AG04449 (cell line): ENCODE data around the gene KCNK18.

Source experiments
- CTCF ChIA-PET: fragments of 350-600 bp; formaldehyde crosslinking; extraction: SDS; loops from one replicate; lab custom pipeline; 2021; ENCODE audit warnings: antibody characterized with exemption; lab: Yijun Ruan, JAX
- POLR2A ChIA-PET: fragments of 400-600, 350-600 bp; formaldehyde crosslinking; extraction: SDS; loops from one replicate; lab custom pipeline; 2020; ENCODE audit warnings: antibody characterized with exemption, inconsistent platforms; lab: Yijun Ruan, JAX
- DNase-seq: peaks from one replicate; pipeline ENCODE4 v3.0.0-alpha.2; 2010; ENCODE audit warnings: low read depth, low spot score
- H3K4me3 ChIP-seq: 2 replicates; pipeline ENCODE4 v1.5.1; 2011; ENCODE audit warnings: low read depth, mild to moderate bottlenecking, control low read depth, low read length
- TF ChIP-seq, protein P1 (sequence below): IDR thresholded peaks from one replicate; pipeline ENCODE4 v1.5.1; 2011; ENCODE audit warnings: mild to moderate bottlenecking, moderate library complexity, low read length, control low read depth, inconsistent platforms; ENCODE audit not compliant: insufficient read depth; ENCODE audit errors: missing control alignments

KCNK18 gene

GRCh38 chr10:117189557-117189956 lies 7.7 kb upstream of the KCNK18 start:
- no peak for DNase-seq
- TF ChIP-seq, protein P1, sequence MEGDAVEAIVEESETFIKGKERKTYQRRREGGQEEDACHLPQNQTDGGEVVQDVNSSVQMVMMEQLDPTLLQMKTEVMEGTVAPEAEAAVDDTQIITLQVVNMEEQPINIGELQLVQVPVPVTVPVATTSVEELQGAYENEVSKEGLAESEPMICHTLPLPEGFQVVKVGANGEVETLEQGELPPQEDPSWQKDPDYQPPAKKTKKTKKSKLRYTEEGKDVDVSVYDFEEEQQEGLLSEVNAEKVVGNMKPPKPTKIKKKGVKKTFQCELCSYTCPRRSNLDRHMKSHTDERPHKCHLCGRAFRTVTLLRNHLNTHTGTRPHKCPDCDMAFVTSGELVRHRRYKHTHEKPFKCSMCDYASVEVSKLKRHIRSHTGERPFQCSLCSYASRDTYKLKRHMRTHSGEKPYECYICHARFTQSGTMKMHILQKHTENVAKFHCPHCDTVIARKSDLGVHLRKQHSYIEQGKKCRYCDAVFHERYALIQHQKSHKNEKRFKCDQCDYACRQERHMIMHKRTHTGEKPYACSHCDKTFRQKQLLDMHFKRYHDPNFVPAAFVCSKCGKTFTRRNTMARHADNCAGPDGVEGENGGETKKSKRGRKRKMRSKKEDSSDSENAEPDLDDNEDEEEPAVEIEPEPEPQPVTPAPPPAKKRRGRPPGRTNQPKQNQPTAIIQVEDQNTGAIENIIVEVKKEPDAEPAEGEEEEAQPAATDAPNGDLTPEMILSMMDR: no peak
- H3K4me3 ChIP-seq: no peak overlapping the region
- ChIA-PET POLR2A (no interaction called here), CTCF (no interaction called here)

DNA sequence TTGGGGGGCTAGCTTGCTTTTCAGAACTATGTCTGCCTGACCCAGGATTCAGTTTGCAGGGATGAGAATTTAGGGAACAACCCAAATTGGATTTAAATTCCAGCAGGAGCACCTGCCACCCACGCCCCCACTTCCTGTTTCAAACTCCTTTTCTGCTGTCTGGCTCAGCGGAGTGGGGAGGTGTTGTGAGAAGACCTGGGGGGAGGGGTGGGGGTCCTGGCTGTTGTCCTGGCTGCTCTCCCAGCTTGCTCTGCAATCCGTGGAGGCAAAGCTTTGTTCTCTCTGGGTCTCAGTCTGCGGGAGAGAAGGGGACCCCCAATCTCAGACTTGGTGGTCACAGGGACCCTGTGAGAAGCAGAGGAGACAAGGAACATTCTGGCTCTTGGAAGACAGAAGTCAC lies 799 bp downstream of the KCNK18 start:
- no peak overlapping the region for H3K4me3 ChIP-seq
- DNase-seq: no peak
- ChIA-PET POLR2A (no interaction called here), CTCF (interaction anchor here (1.0 to 2.9 kb wide), 4 partner anchors 10 to 121 kb away, joined by 3 to 11 read pairs (median 6); no protein-coding TSS in a partner anchor)
- TF ChIP-seq, protein P1: no peak

DNA sequence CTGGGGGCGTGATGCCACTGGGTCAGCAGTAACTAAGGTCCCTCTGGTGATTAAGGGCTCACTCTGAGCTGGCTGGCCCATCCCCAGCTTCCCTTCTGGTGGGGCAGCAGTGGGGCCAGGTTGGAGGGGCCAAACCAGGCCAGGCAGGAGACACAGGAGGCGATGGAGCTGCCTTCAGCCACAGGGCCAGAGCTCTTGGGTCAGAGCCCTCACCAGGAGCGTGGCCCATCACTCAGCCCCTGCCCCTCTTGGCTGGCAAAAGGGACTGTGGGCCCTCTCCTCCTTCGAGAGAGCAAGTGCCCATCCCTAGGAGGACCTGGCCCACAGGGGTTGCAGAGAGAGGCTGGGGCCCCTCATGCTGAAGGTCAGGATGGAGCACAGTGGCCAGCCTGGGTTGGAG lies 4.5 kb downstream of the KCNK18 start:
- TF ChIP-seq, protein P1: no peak
- ChIA-PET CTCF (interaction anchor here (2.1 kb wide), 1 partner anchor 15 kb away, joined by 10 read pairs; no protein-coding TSS in a partner anchor), POLR2A (no interaction called here)
- no peak overlapping the region for H3K4me3 ChIP-seq
- DNase-seq: no peak

DNA sequence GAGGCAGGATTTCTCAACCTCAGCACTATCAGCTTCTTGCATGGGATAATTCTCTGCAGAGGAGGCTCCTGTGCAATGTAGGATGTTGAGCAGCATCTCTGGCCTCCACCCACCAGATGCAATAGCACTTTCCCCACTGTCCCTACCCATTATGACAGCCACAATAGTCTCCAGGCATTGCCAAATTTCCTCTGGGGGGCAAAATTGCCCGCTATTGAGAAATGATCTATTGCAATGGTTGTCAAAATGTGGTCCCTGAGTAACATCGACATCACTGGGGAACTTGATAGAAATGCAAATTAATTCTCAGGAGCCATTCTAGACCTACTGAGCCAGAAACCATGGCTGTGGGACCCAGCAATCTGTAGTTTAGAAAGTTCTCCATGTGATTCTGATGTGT lies 7.0 kb downstream of the KCNK18 start:
- ChIA-PET CTCF (no interaction called here), POLR2A (no interaction called here)
- DNase-seq: no peak
- H3K4me3 ChIP-seq: no peak overlapping the region
- TF ChIP-seq, protein P1: no peak

- no peak for DNase-seq
- ChIA-PET POLR2A (no interaction called here), CTCF (interaction anchor here (4.0 kb wide), 1 partner anchor 107 kb away, joined by 16 read pairs; no protein-coding TSS in a partner anchor)
- TF ChIP-seq, protein P1: no peak
- H3K4me3 ChIP-seq: no peak overlapping the region
These were observed 14.9 kb downstream of the KCNK18 start for GRCh38 chr10:117212176-117212575.

DNA sequence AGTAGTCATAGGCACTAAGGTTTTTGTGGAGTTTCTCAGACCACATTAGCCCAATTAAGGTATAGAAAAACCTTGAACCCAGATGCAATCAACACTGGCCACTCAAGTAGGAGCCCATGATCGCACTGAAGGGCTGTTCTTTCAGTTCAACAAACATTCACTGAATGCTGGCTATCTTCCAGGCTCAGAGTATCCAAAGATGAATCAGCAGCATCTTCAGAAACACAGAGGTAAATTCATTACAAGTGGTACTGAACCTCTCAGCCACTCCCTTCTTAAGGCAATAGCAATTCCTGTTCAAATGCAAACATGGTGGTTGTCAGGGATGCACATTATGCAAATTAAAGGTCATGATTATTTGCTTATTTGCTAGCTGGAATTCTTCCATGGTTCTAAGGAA lies 17.1 kb downstream of the KCNK18 start:
- POLR2A ChIA-PET: no interaction called here
- no peak for DNase-seq
- TF ChIP-seq, protein P1: no peak
- CTCF ChIA-PET: interaction anchor here (2.9 to 9.7 kb wide), 4 partner anchors 7 to 1245 kb away, joined by 10 to 267 read pairs (median 46); no protein-coding TSS in a partner anchor
- no peak overlapping the region for H3K4me3 ChIP-seq
